ENCODE results near the gene GALNT15. TPM values are rescaled to one million over a fixed set of nuclear protein-coding genes. Genes with fewer than 3 reads are reported as not detected.

The GALNT15 gene
- total RNA-seq, 1 donor from 2014 or later, result 10.3 TPM

DNA sequence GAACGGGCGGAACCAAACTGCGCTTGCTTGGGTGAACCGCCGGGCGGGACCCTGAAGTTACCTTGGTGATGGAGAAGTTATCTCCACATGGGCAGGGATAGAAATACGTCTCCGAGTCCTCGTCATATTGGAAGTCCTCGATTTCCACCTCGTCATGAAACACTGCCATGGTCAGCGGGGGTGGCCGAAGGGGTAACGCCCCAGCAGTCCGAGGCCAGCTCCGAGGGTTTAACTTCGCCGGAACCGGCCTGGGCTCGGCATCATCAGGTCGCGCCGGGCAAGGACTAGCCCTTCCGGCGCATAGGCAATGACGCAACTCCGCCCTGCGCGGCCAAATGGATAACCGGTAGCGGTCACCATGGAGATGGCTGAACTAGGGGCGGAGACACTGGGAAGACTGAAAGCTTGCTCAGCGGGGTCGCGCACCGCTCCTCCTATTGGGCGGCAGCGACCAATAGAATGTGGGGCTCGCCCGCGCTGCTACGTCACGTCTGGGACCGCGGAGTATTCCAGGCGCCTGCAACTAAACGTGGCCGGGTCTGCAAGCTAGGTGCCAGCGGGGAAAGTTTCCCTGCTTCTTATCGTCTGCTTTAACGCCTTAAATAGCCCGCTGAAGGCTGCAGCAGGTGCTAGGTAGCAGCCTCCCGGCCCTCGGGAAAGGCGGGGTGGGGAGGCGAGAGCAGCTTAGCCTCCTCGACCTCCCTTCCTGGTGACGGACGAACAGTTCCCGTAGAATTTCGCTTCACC lies 90.4 kb downstream of the GALNT15 start, which contains the start of the genes DPH3 and OXNAD1:
Gene DPH3 (minus strand): TSS at position 236 of the 747 bp plus-strand sequence. CDS start 67 bp downstream, at position 169.
Gene OXNAD1 (plus strand): TSS at position 505 of the 747 bp plus-strand sequence. CDS start 5,741 bp downstream, outside the sequence.
- peak; percentile 100 for DNase-seq
- Histone ChIP-seq H3K9me3 (no peaks in the 10 kb centered on the region), H3K27me3 (no peaks in the 10 kb centered on the region), H3K4me3 (peak within 1 kb of the TSS; percentile 88), H3K4me1 (peaks cover 22% of the 10 kb centered on the region), H3K36me3 (peaks cover 26% of the 10 kb centered on the region), H3K27ac (peak within 1 kb of the TSS; percentile 97)
- intact Hi-C loops (cut with DNase I), result no loop called here
- TF ChIP-seq, protein P1, sequence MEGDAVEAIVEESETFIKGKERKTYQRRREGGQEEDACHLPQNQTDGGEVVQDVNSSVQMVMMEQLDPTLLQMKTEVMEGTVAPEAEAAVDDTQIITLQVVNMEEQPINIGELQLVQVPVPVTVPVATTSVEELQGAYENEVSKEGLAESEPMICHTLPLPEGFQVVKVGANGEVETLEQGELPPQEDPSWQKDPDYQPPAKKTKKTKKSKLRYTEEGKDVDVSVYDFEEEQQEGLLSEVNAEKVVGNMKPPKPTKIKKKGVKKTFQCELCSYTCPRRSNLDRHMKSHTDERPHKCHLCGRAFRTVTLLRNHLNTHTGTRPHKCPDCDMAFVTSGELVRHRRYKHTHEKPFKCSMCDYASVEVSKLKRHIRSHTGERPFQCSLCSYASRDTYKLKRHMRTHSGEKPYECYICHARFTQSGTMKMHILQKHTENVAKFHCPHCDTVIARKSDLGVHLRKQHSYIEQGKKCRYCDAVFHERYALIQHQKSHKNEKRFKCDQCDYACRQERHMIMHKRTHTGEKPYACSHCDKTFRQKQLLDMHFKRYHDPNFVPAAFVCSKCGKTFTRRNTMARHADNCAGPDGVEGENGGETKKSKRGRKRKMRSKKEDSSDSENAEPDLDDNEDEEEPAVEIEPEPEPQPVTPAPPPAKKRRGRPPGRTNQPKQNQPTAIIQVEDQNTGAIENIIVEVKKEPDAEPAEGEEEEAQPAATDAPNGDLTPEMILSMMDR (IDR thresholded peaks at IDR 0.05), result no peak
- ATAC-seq, result peak; percentile 99

GRCh38 chr3:16265455-16265786 lies 90.9 kb downstream of the GALNT15 start:
- ATAC-seq, result no peak
- Histone ChIP-seq H3K9me3 (no peaks in the 10 kb centered on the region), H3K36me3 (peaks cover 25% of the 10 kb centered on the region), H3K4me1 (peaks cover 22% of the 10 kb centered on the region), H3K27me3 (no peaks in the 10 kb centered on the region), H3K4me3 (peak overlapping the region; percentile 88), H3K27ac (peak overlapping the region; percentile 97)
- no peak for DNase-seq
- TF ChIP-seq, protein P1 (IDR thresholded peaks at IDR 0.05), result no peak
- intact Hi-C loops (cut with DNase I), result no loop called here

GRCh38 chr3:16266714-16267113 lies 92.2 kb downstream of the GALNT15 start:
- TF ChIP-seq, protein P1 (IDR thresholded peaks at IDR 0.05), result no peak
- Histone ChIP-seq H3K4me1 (peaks cover 22% of the 10 kb centered on the region), H3K9me3 (no peaks in the 10 kb centered on the region), H3K4me3 (no peak overlapping the region), H3K36me3 (peaks cover 23% of the 10 kb centered on the region), H3K27me3 (no peaks in the 10 kb centered on the region), H3K27ac (no peak overlapping the region)
- intact Hi-C loops (cut with DNase I), result no loop called here
- no peak for DNase-seq
- ATAC-seq, result no peak

DNA sequence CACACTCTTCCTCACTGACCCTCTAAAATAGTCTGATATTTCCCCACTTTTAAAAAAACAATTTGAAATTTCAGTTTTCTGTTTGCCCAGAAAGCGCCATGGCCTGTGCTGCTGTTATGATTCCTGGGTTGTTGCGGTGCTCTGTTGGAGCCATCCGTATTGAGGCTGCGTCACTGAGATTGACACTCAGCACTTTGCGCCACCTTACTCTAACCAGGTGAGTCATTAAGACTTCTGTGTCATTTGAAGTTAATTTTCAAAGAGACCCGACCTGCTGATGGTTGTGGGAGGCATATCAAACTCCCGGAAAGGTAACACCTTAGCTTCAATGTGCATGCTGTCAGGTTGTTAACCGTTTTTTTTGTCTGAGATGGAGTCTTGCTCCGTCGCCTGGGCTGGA lies 96.4 kb downstream of the GALNT15 start:
- Histone ChIP-seq H3K4me3 (no peak overlapping the region), H3K36me3 (peaks cover 38% of the 10 kb centered on the region), H3K9me3 (no peaks in the 10 kb centered on the region), H3K27ac (no peak overlapping the region), H3K27me3 (no peaks in the 10 kb centered on the region), H3K4me1 (peaks cover 6% of the 10 kb centered on the region)
- intact Hi-C loops (cut with DNase I), result no loop called here
- TF ChIP-seq, protein P1 (IDR thresholded peaks at IDR 0.05), result no peak
- ATAC-seq (no peak), DNase-seq (no peak)

- no peak overlapping the region for H3K27ac ChIP-seq
- no peak overlapping the region for H3K4me3 ChIP-seq
- no peaks in the 10 kb centered on the region for H3K9me3 ChIP-seq
- H3K27me3 ChIP-seq, result no peaks in the 10 kb centered on the region
- peaks cover 42% of the 10 kb centered on the region for H3K36me3 ChIP-seq
- intact Hi-C loops (cut with DNase I), result no loop called here
- ATAC-seq (no peak), DNase-seq (no peak)
- TF ChIP-seq, protein P1 (IDR thresholded peaks at IDR 0.05), result no peak
- H3K4me1 ChIP-seq, result peaks cover 3% of the 10 kb centered on the region
Observed at GRCh38 chr3:16272588-16272987, 98.1 kb downstream of the GALNT15 start.
